ENCODE measurements around the gene PRSS21. TPM values are rescaled to one million over a fixed set of nuclear protein-coding genes. Genes with fewer than 3 reads are reported as not detected.

PRSS21 gene, protein sequence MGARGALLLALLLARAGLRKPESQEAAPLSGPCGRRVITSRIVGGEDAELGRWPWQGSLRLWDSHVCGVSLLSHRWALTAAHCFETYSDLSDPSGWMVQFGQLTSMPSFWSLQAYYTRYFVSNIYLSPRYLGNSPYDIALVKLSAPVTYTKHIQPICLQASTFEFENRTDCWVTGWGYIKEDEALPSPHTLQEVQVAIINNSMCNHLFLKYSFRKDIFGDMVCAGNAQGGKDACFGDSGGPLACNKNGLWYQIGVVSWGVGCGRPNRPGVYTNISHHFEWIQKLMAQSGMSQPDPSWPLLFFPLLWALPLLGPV
- polyA plus RNA-seq, result 0.49 TPM
- long read RNA-seq, donor 1, result 0 reads
- long read RNA-seq, donor 2, result 0 reads
- long read RNA-seq, donor 3, result 0 reads
- long read RNA-seq, donor 4, result 0 reads
- long read RNA-seq, donor 5, result 0 reads
- long read RNA-seq, donor 6, result 0 reads
- long read RNA-seq, donor 7, result 0 reads
- long read RNA-seq, donor 8, result 0 reads
- long read RNA-seq, donor 9, result 0 reads
- long read RNA-seq, donor 10, result 0 reads
- long read RNA-seq, donor 11, result 0 reads

GRCh38 chr16:2816751-2817339 lies at the start of gene PRSS21:
Gene PRSS21 (plus strand): TSS chr16:2817237. CDS start chr16:2817269, 32 bp downstream.
- H3K4me3 ChIP-seq (ENCODE audit: low read length), result no peak within 1 kb of the TSS
- H3K4me1 ChIP-seq (ENCODE audit: control insufficient read depth, insufficient read depth, low read length), result peaks cover 11% of the 10 kb centered on the region
- DNase-seq, result no peak
- WGBS (ENCODE audit: insufficient coverage, low lambda C conversion rate), result no CpG with 5 or more reads among the region's 28 CpGs
- H3K27ac ChIP-seq (ENCODE audit: low read length), result no peak within 1 kb of the TSS
- H3K9me3 ChIP-seq (ENCODE audit: control insufficient read depth, low read depth, low read length), result no peaks in the 10 kb centered on the region
- H3K36me3 ChIP-seq (ENCODE audit: control insufficient read depth, insufficient read depth, low read length), result no peaks in the 10 kb centered on the region
- H3K27me3 ChIP-seq (ENCODE audit: control insufficient read depth, insufficient read depth, low read length), result no peaks in the 10 kb centered on the region

- H3K4me1 ChIP-seq (ENCODE audit: control insufficient read depth, insufficient read depth, low read length), result no peaks in the 10 kb centered on the region
- no peak overlapping the region for H3K27ac ChIP-seq (ENCODE audit: low read length)
These were observed 49.1 kb upstream of the PRSS21 start for GRCh38 chr16:2767891-2768290.

GRCh38 chr16:2768403-2769089 lies 48.5 kb upstream of the PRSS21 start:
- no peak for DNase-seq
- Histone ChIP-seq H3K27ac (ENCODE audit: low read length) (no peak overlapping the region), H3K9me3 (ENCODE audit: control insufficient read depth, low read depth, low read length) (peaks cover 15% of the 10 kb centered on the region), H3K4me1 (ENCODE audit: control insufficient read depth, insufficient read depth, low read length) (no peaks in the 10 kb centered on the region), H3K4me3 (ENCODE audit: low read length) (no peak overlapping the region), H3K36me3 (ENCODE audit: control insufficient read depth, insufficient read depth, low read length) (peaks cover 93% of the 10 kb centered on the region), H3K27me3 (ENCODE audit: control insufficient read depth, insufficient read depth, low read length) (no peaks in the 10 kb centered on the region)
- 82% methylated on average over 2 of the region's 17 CpGs for WGBS (ENCODE audit: insufficient coverage, low lambda C conversion rate)

More at GRCh38 chr16:2767891-2768290, 49.1 kb upstream of the PRSS21 start:
- peaks cover 15% of the 10 kb centered on the region for H3K9me3 ChIP-seq (ENCODE audit: control insufficient read depth, low read depth, low read length)
- no peak for DNase-seq
- no peak overlapping the region for H3K4me3 ChIP-seq (ENCODE audit: low read length)
- no CpG with 5 or more reads among the region's 14 CpGs for whole genome bisulfite sequencing (ENCODE audit: insufficient coverage, low lambda C conversion rate)
- no peaks in the 10 kb centered on the region for H3K27me3 ChIP-seq (ENCODE audit: control insufficient read depth, insufficient read depth, low read length)
- H3K36me3 ChIP-seq (ENCODE audit: control insufficient read depth, insufficient read depth, low read length), result peaks cover 97% of the 10 kb centered on the region

GRCh38 chr16:2769100-2769529 lies 47.9 kb upstream of the PRSS21 start:
- DNase-seq, result no peak
- H3K4me1 ChIP-seq (ENCODE audit: control insufficient read depth, insufficient read depth, low read length), result no peaks in the 10 kb centered on the region
- no CpG with 5 or more reads among the region's 11 CpGs for WGBS (ENCODE audit: insufficient coverage, low lambda C conversion rate)
- no peaks in the 10 kb centered on the region for H3K27me3 ChIP-seq (ENCODE audit: control insufficient read depth, insufficient read depth, low read length)
- H3K9me3 ChIP-seq (ENCODE audit: control insufficient read depth, low read depth, low read length), result peaks cover 15% of the 10 kb centered on the region
- H3K36me3 ChIP-seq (ENCODE audit: control insufficient read depth, insufficient read depth, low read length), result peaks cover 93% of the 10 kb centered on the region
- H3K4me3 ChIP-seq (ENCODE audit: low read length), result no peak overlapping the region
- no peak overlapping the region for H3K27ac ChIP-seq (ENCODE audit: low read length)

- Histone ChIP-seq H3K36me3 (ENCODE audit: control insufficient read depth, insufficient read depth, low read length) (peaks cover 93% of the 10 kb centered on the region), H3K4me3 (ENCODE audit: low read length) (no peak overlapping the region), H3K9me3 (ENCODE audit: control insufficient read depth, low read depth, low read length) (peaks cover 15% of the 10 kb centered on the region), H3K27ac (ENCODE audit: low read length) (no peak overlapping the region), H3K27me3 (ENCODE audit: control insufficient read depth, insufficient read depth, low read length) (no peaks in the 10 kb centered on the region), H3K4me1 (ENCODE audit: control insufficient read depth, insufficient read depth, low read length) (no peaks in the 10 kb centered on the region)
- WGBS (ENCODE audit: insufficient coverage, low lambda C conversion rate), result no CpG with 5 or more reads among the region's 14 CpGs
- DNase-seq, result no peak
These were observed 47.4 kb upstream of the PRSS21 start for GRCh38 chr16:2769675-2770056.

DNA sequence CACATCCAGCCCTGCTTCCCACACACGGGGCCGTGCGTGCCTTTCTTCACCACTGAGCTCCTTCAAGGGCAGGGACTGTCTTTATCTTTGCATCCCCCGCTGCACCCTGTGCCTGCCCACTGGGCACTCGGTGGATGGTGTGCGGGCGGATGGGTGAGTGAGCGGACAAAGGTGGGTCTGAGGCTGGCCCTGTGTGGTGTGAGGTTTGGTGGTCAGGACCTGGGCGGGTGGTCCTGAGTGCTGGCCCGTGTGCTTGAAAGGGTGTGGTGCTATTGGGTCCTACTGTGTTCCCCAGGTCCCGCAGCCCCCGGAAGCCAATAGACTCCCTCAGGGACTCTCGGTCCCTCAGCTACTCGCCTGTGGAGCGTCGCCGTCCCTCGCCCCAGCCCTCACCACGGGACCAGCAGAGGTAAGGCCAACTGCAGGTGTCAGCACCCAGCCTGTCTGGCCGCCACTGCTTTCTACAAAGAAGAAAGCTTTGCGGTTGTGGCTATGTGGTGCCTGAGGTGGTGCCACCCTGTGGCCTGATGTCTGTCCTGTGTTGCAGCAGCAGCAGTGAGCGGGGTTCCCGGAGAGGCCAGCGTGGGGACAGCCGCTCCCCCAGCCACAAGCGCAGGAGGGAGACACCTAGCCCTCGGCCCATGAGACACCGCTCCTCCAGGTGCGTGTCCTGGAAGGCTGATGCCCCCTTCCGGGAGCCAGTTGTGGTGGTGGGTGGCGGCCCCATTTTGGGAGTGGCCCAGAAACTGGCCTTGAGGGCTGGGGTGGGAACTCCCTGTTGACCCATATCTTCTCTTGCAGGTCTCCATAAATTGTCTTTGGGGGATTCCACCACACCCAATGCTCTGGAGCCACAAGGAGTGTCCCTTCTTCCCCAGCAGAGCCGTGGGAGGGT lies 46.7 kb upstream of the PRSS21 start:
- H3K4me1 ChIP-seq (ENCODE audit: control insufficient read depth, insufficient read depth, low read length), result no peaks in the 10 kb centered on the region
- peaks cover 93% of the 10 kb centered on the region for H3K36me3 ChIP-seq (ENCODE audit: control insufficient read depth, insufficient read depth, low read length)

DNA sequence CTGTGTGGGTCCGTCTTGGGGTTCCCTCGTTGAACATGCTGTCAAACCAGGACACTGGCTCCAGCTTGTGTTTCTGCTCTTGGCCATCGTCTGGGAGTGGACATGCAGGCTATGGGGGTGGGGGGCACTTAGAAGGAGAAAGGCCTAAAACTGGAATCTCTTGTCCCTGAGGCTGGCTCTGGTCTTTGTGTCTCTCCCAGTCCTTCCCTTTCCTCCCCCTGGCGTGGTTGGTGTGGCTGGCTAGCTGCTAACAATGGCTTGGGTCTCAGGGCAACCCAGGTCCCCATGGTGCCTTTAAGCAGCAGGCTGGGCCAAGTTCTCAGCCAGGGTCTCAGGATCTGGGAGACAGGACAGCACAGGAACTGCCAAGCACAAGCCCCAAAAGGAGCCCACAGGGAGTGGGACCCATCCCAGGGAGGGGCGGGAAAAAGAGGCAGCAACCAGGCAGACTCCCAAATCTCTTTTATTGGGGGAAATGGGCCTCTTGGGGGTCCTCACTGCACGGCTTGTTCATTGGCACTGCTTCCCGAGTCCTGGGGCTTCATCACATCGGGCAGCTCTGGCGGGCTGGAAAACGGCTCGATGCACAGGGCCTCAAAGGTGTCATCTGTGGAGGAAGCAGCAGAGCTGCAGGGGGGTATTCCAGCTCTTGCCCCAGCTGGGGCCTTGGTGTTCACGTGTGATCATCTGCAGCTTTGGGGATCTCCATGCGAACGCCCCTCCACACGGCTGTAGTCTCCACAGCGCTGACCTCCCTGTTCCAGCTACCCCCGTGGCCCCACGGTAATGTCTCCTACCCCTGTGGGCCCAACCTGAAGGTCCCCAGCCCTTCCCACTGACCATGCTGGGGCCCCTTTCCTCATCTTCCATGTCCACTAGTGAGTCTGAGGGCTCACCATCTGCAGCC lies 45.3 kb upstream of the PRSS21 start:
- Histone ChIP-seq H3K9me3 (ENCODE audit: control insufficient read depth, low read depth, low read length) (no peaks in the 10 kb centered on the region), H3K4me3 (ENCODE audit: low read length) (no peak overlapping the region), H3K4me1 (ENCODE audit: control insufficient read depth, insufficient read depth, low read length) (peaks cover 8% of the 10 kb centered on the region), H3K27me3 (ENCODE audit: control insufficient read depth, insufficient read depth, low read length) (no peaks in the 10 kb centered on the region), H3K36me3 (ENCODE audit: control insufficient read depth, insufficient read depth, low read length) (peaks cover 82% of the 10 kb centered on the region), H3K27ac (ENCODE audit: low read length) (no peak overlapping the region)
- no peak for DNase-seq
- no CpG with 5 or more reads among the region's 18 CpGs for WGBS (ENCODE audit: insufficient coverage, low lambda C conversion rate)

More for the DNA sequence above, 46.7 kb upstream of the PRSS21 start:
- no peak overlapping the region for H3K4me3 ChIP-seq (ENCODE audit: low read length)
- no peak for DNase-seq
- peaks cover 12% of the 10 kb centered on the region for H3K9me3 ChIP-seq (ENCODE audit: control insufficient read depth, low read depth, low read length)
- no peak overlapping the region for H3K27ac ChIP-seq (ENCODE audit: low read length)
- no CpG with 5 or more reads among the region's 32 CpGs for WGBS (ENCODE audit: insufficient coverage, low lambda C conversion rate)
- H3K27me3 ChIP-seq (ENCODE audit: control insufficient read depth, insufficient read depth, low read length), result no peaks in the 10 kb centered on the region

GRCh38 chr16:2773188-2773968 lies 43.7 kb upstream of the PRSS21 start:
- Histone ChIP-seq H3K4me1 (ENCODE audit: control insufficient read depth, insufficient read depth, low read length) (peaks cover 12% of the 10 kb centered on the region), H3K36me3 (ENCODE audit: control insufficient read depth, insufficient read depth, low read length) (peaks cover 65% of the 10 kb centered on the region), H3K4me3 (ENCODE audit: low read length) (no peak overlapping the region), H3K9me3 (ENCODE audit: control insufficient read depth, low read depth, low read length) (no peaks in the 10 kb centered on the region), H3K27me3 (ENCODE audit: control insufficient read depth, insufficient read depth, low read length) (no peaks in the 10 kb centered on the region), H3K27ac (ENCODE audit: low read length) (no peak overlapping the region)
- no peak for DNase-seq
- WGBS (ENCODE audit: insufficient coverage, low lambda C conversion rate), result no CpG with 5 or more reads among the region's 12 CpGs
